Measurements from ENCODE around the gene PDE4D. TPM values are rescaled to one million over a fixed set of nuclear protein-coding genes. Genes with fewer than 3 reads are reported as not detected.

Gene PDE4D
- total RNA-seq, 6 experiments from 2014 or later, result 1.6 to 10.3 (median 5.6) TPM

DNA sequence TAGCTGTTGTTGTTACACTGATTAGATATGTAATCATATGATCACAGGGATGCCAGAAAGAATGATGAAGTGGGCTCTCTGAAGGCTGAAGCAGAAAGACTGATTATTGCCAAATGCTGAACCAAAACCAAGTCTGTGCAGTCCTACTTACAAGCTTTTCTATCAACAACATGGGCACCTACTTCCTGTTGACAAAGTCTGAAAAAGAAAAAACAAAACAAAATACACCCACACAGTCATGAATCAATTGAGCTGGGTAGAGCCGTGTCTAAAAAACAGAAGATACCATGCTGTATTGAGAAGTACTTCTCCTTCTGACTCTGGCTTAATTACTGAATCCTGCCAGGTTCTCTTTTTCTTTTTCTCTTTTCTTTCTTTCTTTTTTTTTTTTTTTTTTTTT lies 947.3 kb downstream of the PDE4D start:
- Histone ChIP-seq H3K4me1 (no peaks in the 10 kb centered on the region), H3K4me3 (no peak overlapping the region), H3K36me3 (no peaks in the 10 kb centered on the region), H3K27me3 (no peaks in the 10 kb centered on the region), H3K9me3 (no peaks in the 10 kb centered on the region), H3K27ac (no peak overlapping the region)
- TF ChIP-seq, protein P1, sequence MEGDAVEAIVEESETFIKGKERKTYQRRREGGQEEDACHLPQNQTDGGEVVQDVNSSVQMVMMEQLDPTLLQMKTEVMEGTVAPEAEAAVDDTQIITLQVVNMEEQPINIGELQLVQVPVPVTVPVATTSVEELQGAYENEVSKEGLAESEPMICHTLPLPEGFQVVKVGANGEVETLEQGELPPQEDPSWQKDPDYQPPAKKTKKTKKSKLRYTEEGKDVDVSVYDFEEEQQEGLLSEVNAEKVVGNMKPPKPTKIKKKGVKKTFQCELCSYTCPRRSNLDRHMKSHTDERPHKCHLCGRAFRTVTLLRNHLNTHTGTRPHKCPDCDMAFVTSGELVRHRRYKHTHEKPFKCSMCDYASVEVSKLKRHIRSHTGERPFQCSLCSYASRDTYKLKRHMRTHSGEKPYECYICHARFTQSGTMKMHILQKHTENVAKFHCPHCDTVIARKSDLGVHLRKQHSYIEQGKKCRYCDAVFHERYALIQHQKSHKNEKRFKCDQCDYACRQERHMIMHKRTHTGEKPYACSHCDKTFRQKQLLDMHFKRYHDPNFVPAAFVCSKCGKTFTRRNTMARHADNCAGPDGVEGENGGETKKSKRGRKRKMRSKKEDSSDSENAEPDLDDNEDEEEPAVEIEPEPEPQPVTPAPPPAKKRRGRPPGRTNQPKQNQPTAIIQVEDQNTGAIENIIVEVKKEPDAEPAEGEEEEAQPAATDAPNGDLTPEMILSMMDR (IDR thresholded peaks at IDR 0.05), result no peak
- no peak for TF ChIP-seq POLR2A (IDR thresholded peaks at IDR 0.05)
- intact Hi-C loops (cut with DNase I), result no loop called here
- 18% methylated on average over 1 of the region's 1 CpG for WGBS (ENCODE audit: insufficient coverage, low coverage, low lambda C conversion rate, missing lambda C conversion rate)
- DNase-seq (no peak), ATAC-seq (no peak)

DNA sequence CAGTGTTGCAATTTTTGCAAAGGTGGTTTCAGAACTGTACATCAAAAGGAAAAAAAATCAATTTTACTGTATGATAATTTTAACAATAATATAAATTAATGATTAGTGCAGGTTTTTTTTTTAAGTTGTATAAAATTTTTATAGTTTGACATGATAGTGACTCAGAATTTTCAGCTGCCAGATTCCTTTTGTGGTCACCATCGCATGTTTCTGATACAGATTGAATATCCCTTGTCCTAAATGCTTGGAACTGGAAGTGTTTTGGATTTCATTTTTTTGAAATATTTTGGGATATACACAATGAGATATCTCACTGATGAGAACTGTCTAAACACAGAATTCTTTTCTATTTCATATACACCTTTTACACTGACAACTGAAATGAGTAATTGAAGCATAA lies 949.3 kb downstream of the PDE4D start:
- Histone ChIP-seq H3K4me3 (no peak overlapping the region), H3K27me3 (no peaks in the 10 kb centered on the region), H3K4me1 (no peaks in the 10 kb centered on the region), H3K27ac (no peak overlapping the region), H3K36me3 (no peaks in the 10 kb centered on the region), H3K9me3 (no peaks in the 10 kb centered on the region)
- WGBS (ENCODE audit: insufficient coverage, low coverage, low lambda C conversion rate, missing lambda C conversion rate), result 91% methylated on average over 1 of the region's 1 CpG
- intact Hi-C loops (cut with DNase I), result no loop called here
- TF ChIP-seq, protein P1 (IDR thresholded peaks at IDR 0.05), result no peak
- TF ChIP-seq POLR2A (IDR thresholded peaks at IDR 0.05), result no peak
- DNase-seq (no peak), ATAC-seq (no peak)

DNA sequence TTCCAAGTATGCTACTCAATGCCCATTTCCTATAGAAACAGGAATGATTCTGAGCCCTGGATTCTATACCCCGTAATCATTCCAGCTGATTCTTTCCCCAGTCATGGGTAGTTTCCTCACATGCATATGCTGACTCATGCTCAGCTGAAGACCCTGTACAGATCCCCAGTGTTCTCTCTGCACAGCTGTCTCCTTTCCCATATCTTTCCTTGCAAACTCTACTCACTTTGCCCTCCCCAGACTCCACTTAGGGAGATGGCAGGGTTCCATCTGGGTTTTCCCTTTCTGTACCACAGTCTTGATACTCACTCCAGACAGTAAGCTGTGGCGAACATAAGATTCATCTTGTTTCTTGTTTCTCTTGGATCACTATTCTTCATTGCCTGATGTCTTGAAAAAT lies 953.1 kb downstream of the PDE4D start:
- ATAC-seq (no peak), DNase-seq (no peak)
- Histone ChIP-seq H3K4me1 (no peaks in the 10 kb centered on the region), H3K4me3 (no peak overlapping the region), H3K9me3 (no peaks in the 10 kb centered on the region), H3K27me3 (no peaks in the 10 kb centered on the region), H3K27ac (no peak overlapping the region), H3K36me3 (no peaks in the 10 kb centered on the region)
- 68% methylated on average over 2 of the region's 2 CpGs for WGBS (ENCODE audit: insufficient coverage, low coverage, low lambda C conversion rate, missing lambda C conversion rate)
- TF ChIP-seq, protein P1 (IDR thresholded peaks at IDR 0.05), result no peak
- TF ChIP-seq POLR2A (IDR thresholded peaks at IDR 0.05), result no peak
- intact Hi-C loops (cut with DNase I), result no loop called here

DNA sequence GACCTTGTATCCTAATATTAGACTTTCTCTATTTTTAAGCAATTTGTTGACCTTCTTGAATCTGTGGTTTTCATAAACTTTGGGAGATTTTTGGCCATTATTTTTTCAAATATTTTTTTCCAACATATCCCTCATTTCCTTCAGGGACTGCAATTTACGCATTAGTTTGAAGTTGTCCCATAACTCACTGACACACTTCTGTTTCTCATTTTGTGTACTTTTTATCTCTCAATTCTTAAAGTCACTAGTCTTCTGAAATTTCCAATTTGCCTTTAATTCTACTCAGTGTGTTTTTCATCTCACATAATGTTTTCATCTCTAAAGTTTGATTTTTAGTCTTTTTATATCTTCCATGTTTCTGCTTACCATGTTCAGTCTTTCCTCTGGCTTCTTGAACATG lies 953.9 kb downstream of the PDE4D start:
- ATAC-seq (no peak), DNase-seq (no peak)
- no peaks in the 10 kb centered on the region for H3K4me1 ChIP-seq
- TF ChIP-seq, protein P1 (IDR thresholded peaks at IDR 0.05), result no peak
- no peak for TF ChIP-seq POLR2A (IDR thresholded peaks at IDR 0.05)
- 82% methylated on average over 1 of the region's 1 CpG for WGBS (ENCODE audit: insufficient coverage, low coverage, low lambda C conversion rate, missing lambda C conversion rate)
- intact Hi-C loops (cut with DNase I), result no loop called here
- H3K4me3 ChIP-seq, result no peak overlapping the region
- no peaks in the 10 kb centered on the region for H3K9me3 ChIP-seq
- H3K27me3 ChIP-seq, result no peaks in the 10 kb centered on the region
- H3K36me3 ChIP-seq, result no peaks in the 10 kb centered on the region
- H3K27ac ChIP-seq, result no peak overlapping the region

Data from right lobe of liver (tissue), 6 donors.